Ovary (tissue), 3 donors: ENCODE data around the gene ATP5PB.

Experiments used
- CTCF ChIP-seq, 3 donors: fragments of 450-650 bp in 2 of 3; fragments of 200-600 bp in 1 of 3; IDR thresholded peaks; one replicate each; pipeline versions ENCODE4 v1.5.1 to v1.8.0; 2016 to 2022; ENCODE audit warnings: antibody characterized with exemption in 3 of 3, mild to moderate bottlenecking in 1 of 3
- EP300 ChIP-seq: sonication (generic); formaldehyde crosslinking; IDR thresholded peaks from one replicate; pipeline ENCODE4 v1.6.1; 2017; ENCODE audit warnings: antibody characterized with exemption
- POLR2A ChIP-seq: fragments of 450-650 bp; IDR thresholded peaks from one replicate; pipeline ENCODE4 v1.6.1; 2017; ENCODE audit warnings: antibody characterized with exemption, mild to moderate bottlenecking, moderate library complexity
- donor health status: DM: no; HTN: no; CAD: no.

GRCh38 chr1:111507411-111508201, 58.3 kb downstream of the ATP5PB start:
- TF ChIP-seq POLR2A (no peak), CTCF (IDR thresholded peaks at IDR 0.05) (no peak), EP300 (no peak)
